Neural cell (in vitro differentiated cells): ENCODE measurements around the gene TP53I13. TPM values are rescaled to one million over a fixed set of nuclear protein-coding genes. Genes with fewer than 3 reads are reported as not detected.

ENCODE experiments used
- H2AFZ ChIP-seq: fragments of 200-600, 300-800 bp; sonication (generic), shearing (Covaris generic); 2 replicates; pipeline ENCODE4 v1.6.0; 2014; ENCODE audit warnings: low read depth, mild to moderate bottlenecking, antibody characterized with exemption, low read length, moderate library complexity
- H3F3A ChIP-seq: fragments of 200-600 bp; shearing (Covaris generic); 2 replicates; pipeline ENCODE4 v1.6.1; 2016; ENCODE audit warnings: mild to moderate bottlenecking, moderate library complexity, mixed read lengths, antibody characterized with exemption, low read length; ENCODE audit not compliant: insufficient read depth, poor library complexity, severe bottlenecking
- H3K27ac ChIP-seq: fragments of 200-600, 300-800 bp; sonication (generic), shearing (Covaris generic); 2 replicates; pipeline ENCODE4 v1.5.1; 2014; ENCODE audit warnings: mild to moderate bottlenecking, low read length, moderate library complexity
- H3K27me3 ChIP-seq: fragments of 300-800, 200-600 bp; sonication (generic), shearing (Covaris generic); 2 replicates; pipeline ENCODE4 v1.6.0; 2014; ENCODE audit warnings: mild to moderate bottlenecking, low read depth, low read length, moderate library complexity; ENCODE audit not compliant: insufficient read depth
- H3K36me3 ChIP-seq: fragments of 300-800, 200-600 bp; sonication (generic), shearing (Covaris generic); 2 replicates; pipeline ENCODE4 v1.5.1; 2014; ENCODE audit warnings: mild to moderate bottlenecking, antibody characterized with exemption, low read length, moderate library complexity; ENCODE audit not compliant: insufficient read depth
- H3K4me2 ChIP-seq: fragments of 300-800, 200-600 bp; sonication (generic), shearing (Covaris generic); 2 replicates; pipeline ENCODE4 v1.6.0; 2014; ENCODE audit warnings: mild to moderate bottlenecking, low read length
- H3K4me3 ChIP-seq: fragments of 300-800, 200-600 bp; sonication (generic), shearing (Covaris generic); 2 replicates; pipeline ENCODE4 v1.5.1; 2014; ENCODE audit warnings: mild to moderate bottlenecking, low read length, moderate library complexity
- H3K79me2 ChIP-seq: fragments of 200-600 bp; shearing (Covaris generic); replicated peaks from 2 replicates; pipeline ENCODE4 v1.6.0; 2014; ENCODE audit warnings: mild to moderate bottlenecking, low read length, moderate library complexity; ENCODE audit not compliant: insufficient read depth
- H3K9ac ChIP-seq: fragments of 300-800, 200-600 bp; sonication (generic), shearing (Covaris generic); 2 replicates; pipeline ENCODE4 v1.6.1; 2016; ENCODE audit warnings: mild to moderate bottlenecking, low read length, mixed read lengths
- H3K9me2 ChIP-seq: fragments of 200-600 bp; shearing (Covaris generic); 2 replicates; pipeline ENCODE4 v1.6.1; 2016; ENCODE audit warnings: mild to moderate bottlenecking, low read length, mixed read lengths; ENCODE audit not compliant: insufficient read depth
- H3K9me3 ChIP-seq: fragments of 200-600, 300-800 bp; sonication (generic), shearing (Covaris generic); 2 replicates; pipeline ENCODE4 v1.6.1; 2016; ENCODE audit warnings: mild to moderate bottlenecking, mixed run types, low read length, moderate library complexity, mixed read lengths
- H4K20me1 ChIP-seq: fragments of 200-600 bp; shearing (Covaris generic); 2 replicates; pipeline ENCODE4 v1.6.1; 2016; ENCODE audit warnings: mild to moderate bottlenecking, mixed run types; ENCODE audit not compliant: insufficient read depth
- EP300 ChIP-seq: fragments of 450-650 bp; conservative IDR thresholded peaks from 2 replicates; pipeline ENCODE4 v1.6.1; 2014; ENCODE audit warnings: antibody characterized with exemption, mild to moderate bottlenecking, moderate library complexity; ENCODE audit not compliant: poor library complexity, severe bottlenecking
- EZH2 ChIP-seq: fragments of 200-600, 300-800 bp; shearing (Covaris generic), sonication (generic); IDR thresholded peaks from 2 replicates; pipeline ENCODE4 v1.6.1; 2014; ENCODE audit warnings: antibody characterized with exemption, low read length, borderline replicate concordance, mild to moderate bottlenecking; ENCODE audit not compliant: insufficient read depth, poor library complexity, severe bottlenecking
- MXI1 ChIP-seq: fragments of 450-650 bp; conservative IDR thresholded peaks from 2 replicates; pipeline ENCODE4 v1.6.1; 2014; ENCODE audit warnings: antibody characterized with exemption, mild to moderate bottlenecking; ENCODE audit not compliant: poor library complexity, severe bottlenecking
- POLR2AphosphoS5 ChIP-seq: IDR thresholded peaks from 2 replicates; pipeline ENCODE4 v1.6.1; 2012
- RAD21 ChIP-seq: fragments of 450-650 bp; conservative IDR thresholded peaks from 2 replicates; pipeline ENCODE4 v1.6.1; 2014; ENCODE audit warnings: antibody characterized with exemption, mild to moderate bottlenecking, moderate library complexity
- SMC3 ChIP-seq: fragments of 450-650 bp; conservative IDR thresholded peaks from 2 replicates; pipeline ENCODE4 v1.6.1; 2014; ENCODE audit warnings: antibody characterized with exemption, mild to moderate bottlenecking, moderate library complexity; ENCODE audit not compliant: poor library complexity
- TAF1 ChIP-seq: IDR thresholded peaks from 2 replicates; pipeline ENCODE4 v1.6.1; 2012; ENCODE audit warnings: low read depth
- polyA plus RNA-seq: library from polyadenylated mRNA; depleted of rRNA; stranded (reverse); fragments of >200 nt; gene quantifications from 2 replicates; pipeline ENCODE4 v1.2.3, GENCODE V29; 2014
- TF ChIP-seq, protein P1 (sequence below): IDR thresholded peaks from 2 replicates; pipeline ENCODE4 v1.6.1; 2012; ENCODE audit warnings: borderline replicate concordance
- TF ChIP-seq, protein P2 (sequence below): fragments of 450-650 bp; IDR thresholded peaks from 2 replicates; pipeline ENCODE4 v1.5.1; 2014; ENCODE audit warnings: antibody characterized with exemption, mild to moderate bottlenecking, moderate library complexity; ENCODE audit not compliant: poor library complexity, severe bottlenecking

TP53I13 gene
- polyA plus RNA-seq, 1 donor from 2014 or later: 18.4 TPM

DNA sequence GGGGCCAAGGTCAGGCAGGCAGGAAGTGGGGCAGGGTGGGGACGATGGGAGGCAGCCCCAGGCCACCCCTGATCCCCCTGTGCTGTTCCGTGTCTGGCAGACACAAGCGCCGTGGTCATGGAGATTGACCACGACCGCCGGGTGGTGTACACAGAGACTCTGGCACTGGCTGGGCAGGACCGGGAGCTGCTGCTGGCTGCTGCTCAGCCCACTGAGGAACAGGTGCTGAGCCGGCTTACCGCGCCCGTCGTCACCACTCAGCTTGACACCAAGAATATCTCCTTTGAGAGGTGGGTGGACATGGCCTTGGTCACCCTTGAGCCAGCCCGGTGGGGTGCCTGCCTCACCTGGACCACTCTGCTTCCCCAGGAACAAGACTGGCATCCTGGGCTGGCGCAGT is 40.5 kb downstream of the TP53I13 start:
- Histone ChIP-seq H4K20me1 (no peaks in the 10 kb centered on the region), H3K36me3 (peaks cover 10% of the 10 kb centered on the region), H3K27ac (no peak overlapping the region), H3K9me2 (no peaks in the 10 kb centered on the region), H3K9me3 (no peaks in the 10 kb centered on the region), H3K4me3 (no peak overlapping the region), H3F3A (no peaks in the 10 kb centered on the region), H2AFZ (no peak overlapping the region), H3K79me2 (peaks cover 6% of the 10 kb centered on the region), H3K4me2 (no peak overlapping the region), H3K27me3 (no peaks in the 10 kb centered on the region), H3K9ac (no peak overlapping the region)
- TF ChIP-seq EZH2: no peak
- TF ChIP-seq, protein P1, sequence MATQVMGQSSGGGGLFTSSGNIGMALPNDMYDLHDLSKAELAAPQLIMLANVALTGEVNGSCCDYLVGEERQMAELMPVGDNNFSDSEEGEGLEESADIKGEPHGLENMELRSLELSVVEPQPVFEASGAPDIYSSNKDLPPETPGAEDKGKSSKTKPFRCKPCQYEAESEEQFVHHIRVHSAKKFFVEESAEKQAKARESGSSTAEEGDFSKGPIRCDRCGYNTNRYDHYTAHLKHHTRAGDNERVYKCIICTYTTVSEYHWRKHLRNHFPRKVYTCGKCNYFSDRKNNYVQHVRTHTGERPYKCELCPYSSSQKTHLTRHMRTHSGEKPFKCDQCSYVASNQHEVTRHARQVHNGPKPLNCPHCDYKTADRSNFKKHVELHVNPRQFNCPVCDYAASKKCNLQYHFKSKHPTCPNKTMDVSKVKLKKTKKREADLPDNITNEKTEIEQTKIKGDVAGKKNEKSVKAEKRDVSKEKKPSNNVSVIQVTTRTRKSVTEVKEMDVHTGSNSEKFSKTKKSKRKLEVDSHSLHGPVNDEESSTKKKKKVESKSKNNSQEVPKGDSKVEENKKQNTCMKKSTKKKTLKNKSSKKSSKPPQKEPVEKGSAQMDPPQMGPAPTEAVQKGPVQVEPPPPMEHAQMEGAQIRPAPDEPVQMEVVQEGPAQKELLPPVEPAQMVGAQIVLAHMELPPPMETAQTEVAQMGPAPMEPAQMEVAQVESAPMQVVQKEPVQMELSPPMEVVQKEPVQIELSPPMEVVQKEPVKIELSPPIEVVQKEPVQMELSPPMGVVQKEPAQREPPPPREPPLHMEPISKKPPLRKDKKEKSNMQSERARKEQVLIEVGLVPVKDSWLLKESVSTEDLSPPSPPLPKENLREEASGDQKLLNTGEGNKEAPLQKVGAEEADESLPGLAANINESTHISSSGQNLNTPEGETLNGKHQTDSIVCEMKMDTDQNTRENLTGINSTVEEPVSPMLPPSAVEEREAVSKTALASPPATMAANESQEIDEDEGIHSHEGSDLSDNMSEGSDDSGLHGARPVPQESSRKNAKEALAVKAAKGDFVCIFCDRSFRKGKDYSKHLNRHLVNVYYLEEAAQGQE: no peak

DNA sequence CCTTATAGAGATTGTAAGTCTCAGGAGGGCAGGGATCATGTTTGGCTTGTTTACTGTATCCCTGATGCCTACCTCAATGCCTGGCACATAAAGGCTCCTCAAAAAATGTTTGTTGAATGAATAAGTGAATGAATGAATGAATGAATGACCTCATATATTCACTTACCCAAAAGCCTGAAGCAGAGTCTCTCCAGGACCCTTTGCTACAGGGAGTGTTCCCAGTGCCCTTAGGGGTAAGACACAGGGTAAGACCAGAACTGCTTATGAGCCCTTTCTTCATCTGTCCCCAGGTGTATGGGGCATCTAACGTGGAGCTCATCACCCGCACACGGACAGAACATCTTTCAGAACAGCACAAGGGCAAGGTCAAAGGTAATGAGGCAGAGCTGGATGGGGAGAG is 41.9 kb downstream of the TP53I13 start:
- Histone ChIP-seq H3K9me2 (no peaks in the 10 kb centered on the region), H4K20me1 (no peaks in the 10 kb centered on the region), H3K27ac (no peak overlapping the region), H3K9me3 (no peaks in the 10 kb centered on the region), H3K4me2 (no peak overlapping the region), H3F3A (no peaks in the 10 kb centered on the region), H2AFZ (no peak overlapping the region), H3K9ac (no peak overlapping the region), H3K79me2 (peaks cover 5% of the 10 kb centered on the region), H3K36me3 (peaks cover 10% of the 10 kb centered on the region), H3K4me3 (no peak overlapping the region), H3K27me3 (peaks cover 7% of the 10 kb centered on the region)
- TF ChIP-seq EP300 (no peak), MXI1 (no peak), TAF1 (no peak), POLR2AphosphoS5 (no peak), EZH2 (no peak), SMC3 (no peak), RAD21 (no peak)
- TF ChIP-seq, protein P2, sequence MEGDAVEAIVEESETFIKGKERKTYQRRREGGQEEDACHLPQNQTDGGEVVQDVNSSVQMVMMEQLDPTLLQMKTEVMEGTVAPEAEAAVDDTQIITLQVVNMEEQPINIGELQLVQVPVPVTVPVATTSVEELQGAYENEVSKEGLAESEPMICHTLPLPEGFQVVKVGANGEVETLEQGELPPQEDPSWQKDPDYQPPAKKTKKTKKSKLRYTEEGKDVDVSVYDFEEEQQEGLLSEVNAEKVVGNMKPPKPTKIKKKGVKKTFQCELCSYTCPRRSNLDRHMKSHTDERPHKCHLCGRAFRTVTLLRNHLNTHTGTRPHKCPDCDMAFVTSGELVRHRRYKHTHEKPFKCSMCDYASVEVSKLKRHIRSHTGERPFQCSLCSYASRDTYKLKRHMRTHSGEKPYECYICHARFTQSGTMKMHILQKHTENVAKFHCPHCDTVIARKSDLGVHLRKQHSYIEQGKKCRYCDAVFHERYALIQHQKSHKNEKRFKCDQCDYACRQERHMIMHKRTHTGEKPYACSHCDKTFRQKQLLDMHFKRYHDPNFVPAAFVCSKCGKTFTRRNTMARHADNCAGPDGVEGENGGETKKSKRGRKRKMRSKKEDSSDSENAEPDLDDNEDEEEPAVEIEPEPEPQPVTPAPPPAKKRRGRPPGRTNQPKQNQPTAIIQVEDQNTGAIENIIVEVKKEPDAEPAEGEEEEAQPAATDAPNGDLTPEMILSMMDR: no peak
- TF ChIP-seq, protein P1: no peak
